Right lobe of liver (tissue), 4 donors: Measurements from ENCODE around the gene TMEM217.

Source experiments
- POLR2A ChIP-seq: fragments of 450-650 bp; IDR thresholded peaks from one replicate; pipeline ENCODE4 v1.6.1; 2017; ENCODE audit warnings: antibody characterized with exemption, mild to moderate bottlenecking
- TF ChIP-seq, protein P1 (sequence below), 4 donors: fragments of 200-600 bp in 3 of 4; fragments of 450-650 bp in 1 of 4; IDR thresholded peaks; one replicate each; pipeline versions ENCODE4 v1.5.1 to v1.8.0; 2016 to 2022; ENCODE audit warnings: antibody characterized with exemption in 4 of 4, mild to moderate bottlenecking in 2 of 4
- donor health status: DM: no; HTN: no; CAD: no.
- donor health status: DM: no; HTN: no; CAD: no.
- donor health status: DM: no; HTN: yes; CAD: no.

DNA sequence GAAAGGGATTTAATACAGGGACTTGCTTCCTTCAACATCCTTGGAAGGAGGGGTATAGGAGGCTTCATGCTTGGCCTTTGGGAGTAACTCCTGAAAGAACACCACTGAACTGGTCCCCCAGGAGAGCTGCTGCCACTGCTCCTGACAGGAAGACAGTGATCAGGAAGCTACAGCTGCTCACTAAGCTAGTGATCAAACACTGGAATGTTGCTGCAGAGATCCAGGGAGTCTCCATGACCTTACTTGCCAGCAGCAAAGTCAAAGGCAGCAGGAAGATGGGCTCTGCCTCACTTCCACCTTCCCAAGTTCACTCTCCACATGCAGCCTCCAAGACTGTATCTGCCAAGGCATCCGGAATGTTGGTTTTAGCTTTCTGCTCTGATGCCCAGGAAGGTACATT is 56.2 kb downstream of the TMEM217 start:
- TF ChIP-seq, protein P1, sequence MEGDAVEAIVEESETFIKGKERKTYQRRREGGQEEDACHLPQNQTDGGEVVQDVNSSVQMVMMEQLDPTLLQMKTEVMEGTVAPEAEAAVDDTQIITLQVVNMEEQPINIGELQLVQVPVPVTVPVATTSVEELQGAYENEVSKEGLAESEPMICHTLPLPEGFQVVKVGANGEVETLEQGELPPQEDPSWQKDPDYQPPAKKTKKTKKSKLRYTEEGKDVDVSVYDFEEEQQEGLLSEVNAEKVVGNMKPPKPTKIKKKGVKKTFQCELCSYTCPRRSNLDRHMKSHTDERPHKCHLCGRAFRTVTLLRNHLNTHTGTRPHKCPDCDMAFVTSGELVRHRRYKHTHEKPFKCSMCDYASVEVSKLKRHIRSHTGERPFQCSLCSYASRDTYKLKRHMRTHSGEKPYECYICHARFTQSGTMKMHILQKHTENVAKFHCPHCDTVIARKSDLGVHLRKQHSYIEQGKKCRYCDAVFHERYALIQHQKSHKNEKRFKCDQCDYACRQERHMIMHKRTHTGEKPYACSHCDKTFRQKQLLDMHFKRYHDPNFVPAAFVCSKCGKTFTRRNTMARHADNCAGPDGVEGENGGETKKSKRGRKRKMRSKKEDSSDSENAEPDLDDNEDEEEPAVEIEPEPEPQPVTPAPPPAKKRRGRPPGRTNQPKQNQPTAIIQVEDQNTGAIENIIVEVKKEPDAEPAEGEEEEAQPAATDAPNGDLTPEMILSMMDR (IDR thresholded peaks at IDR 0.05), result no peak
- no peak for TF ChIP-seq POLR2A
